Neural cell (in vitro differentiated cells): Measurements from ENCODE around the gene STXBP1. TPM values are rescaled to one million over a fixed set of nuclear protein-coding genes. Genes with fewer than 3 reads are reported as not detected.

Experiments used
- H2AFZ ChIP-seq: fragments of 200-600, 300-800 bp; sonication (generic), shearing (Covaris generic); 2 replicates; pipeline ENCODE4 v1.6.0; 2014; ENCODE audit warnings: low read depth, mild to moderate bottlenecking, antibody characterized with exemption, low read length, moderate library complexity
- H3F3A ChIP-seq: fragments of 200-600 bp; shearing (Covaris generic); 2 replicates; pipeline ENCODE4 v1.6.1; 2016; ENCODE audit warnings: mild to moderate bottlenecking, moderate library complexity, mixed read lengths, antibody characterized with exemption, low read length; ENCODE audit not compliant: insufficient read depth, poor library complexity, severe bottlenecking
- H3K27ac ChIP-seq: fragments of 200-600, 300-800 bp; sonication (generic), shearing (Covaris generic); 2 replicates; pipeline ENCODE4 v1.5.1; 2014; ENCODE audit warnings: mild to moderate bottlenecking, low read length, moderate library complexity
- H3K27me3 ChIP-seq: fragments of 300-800, 200-600 bp; sonication (generic), shearing (Covaris generic); 2 replicates; pipeline ENCODE4 v1.6.0; 2014; ENCODE audit warnings: mild to moderate bottlenecking, low read depth, low read length, moderate library complexity; ENCODE audit not compliant: insufficient read depth
- H3K36me3 ChIP-seq: fragments of 300-800, 200-600 bp; sonication (generic), shearing (Covaris generic); 2 replicates; pipeline ENCODE4 v1.5.1; 2014; ENCODE audit warnings: mild to moderate bottlenecking, antibody characterized with exemption, low read length, moderate library complexity; ENCODE audit not compliant: insufficient read depth
- H3K4me2 ChIP-seq: fragments of 300-800, 200-600 bp; sonication (generic), shearing (Covaris generic); 2 replicates; pipeline ENCODE4 v1.6.0; 2014; ENCODE audit warnings: mild to moderate bottlenecking, low read length
- H3K4me3 ChIP-seq: fragments of 300-800, 200-600 bp; sonication (generic), shearing (Covaris generic); 2 replicates; pipeline ENCODE4 v1.5.1; 2014; ENCODE audit warnings: mild to moderate bottlenecking, low read length, moderate library complexity
- H3K79me2 ChIP-seq: fragments of 200-600 bp; shearing (Covaris generic); replicated peaks from 2 replicates; pipeline ENCODE4 v1.6.0; 2014; ENCODE audit warnings: mild to moderate bottlenecking, low read length, moderate library complexity; ENCODE audit not compliant: insufficient read depth
- H3K9ac ChIP-seq: fragments of 300-800, 200-600 bp; sonication (generic), shearing (Covaris generic); 2 replicates; pipeline ENCODE4 v1.6.1; 2016; ENCODE audit warnings: mild to moderate bottlenecking, low read length, mixed read lengths
- H3K9me2 ChIP-seq: fragments of 200-600 bp; shearing (Covaris generic); 2 replicates; pipeline ENCODE4 v1.6.1; 2016; ENCODE audit warnings: mild to moderate bottlenecking, low read length, mixed read lengths; ENCODE audit not compliant: insufficient read depth
- H3K9me3 ChIP-seq: fragments of 200-600, 300-800 bp; sonication (generic), shearing (Covaris generic); 2 replicates; pipeline ENCODE4 v1.6.1; 2016; ENCODE audit warnings: mild to moderate bottlenecking, mixed run types, low read length, moderate library complexity, mixed read lengths
- H4K20me1 ChIP-seq: fragments of 200-600 bp; shearing (Covaris generic); 2 replicates; pipeline ENCODE4 v1.6.1; 2016; ENCODE audit warnings: mild to moderate bottlenecking, mixed run types; ENCODE audit not compliant: insufficient read depth
- EP300 ChIP-seq: fragments of 450-650 bp; conservative IDR thresholded peaks from 2 replicates; pipeline ENCODE4 v1.6.1; 2014; ENCODE audit warnings: antibody characterized with exemption, mild to moderate bottlenecking, moderate library complexity; ENCODE audit not compliant: poor library complexity, severe bottlenecking
- EZH2 ChIP-seq: fragments of 200-600, 300-800 bp; shearing (Covaris generic), sonication (generic); IDR thresholded peaks from 2 replicates; pipeline ENCODE4 v1.6.1; 2014; ENCODE audit warnings: antibody characterized with exemption, low read length, borderline replicate concordance, mild to moderate bottlenecking; ENCODE audit not compliant: insufficient read depth, poor library complexity, severe bottlenecking
- MXI1 ChIP-seq: fragments of 450-650 bp; conservative IDR thresholded peaks from 2 replicates; pipeline ENCODE4 v1.6.1; 2014; ENCODE audit warnings: antibody characterized with exemption, mild to moderate bottlenecking; ENCODE audit not compliant: poor library complexity, severe bottlenecking
- POLR2AphosphoS5 ChIP-seq: IDR thresholded peaks from 2 replicates; pipeline ENCODE4 v1.6.1; 2012
- RAD21 ChIP-seq: fragments of 450-650 bp; conservative IDR thresholded peaks from 2 replicates; pipeline ENCODE4 v1.6.1; 2014; ENCODE audit warnings: antibody characterized with exemption, mild to moderate bottlenecking, moderate library complexity
- SMC3 ChIP-seq: fragments of 450-650 bp; conservative IDR thresholded peaks from 2 replicates; pipeline ENCODE4 v1.6.1; 2014; ENCODE audit warnings: antibody characterized with exemption, mild to moderate bottlenecking, moderate library complexity; ENCODE audit not compliant: poor library complexity
- TAF1 ChIP-seq: IDR thresholded peaks from 2 replicates; pipeline ENCODE4 v1.6.1; 2012; ENCODE audit warnings: low read depth
- polyA plus RNA-seq: library from polyadenylated mRNA; depleted of rRNA; stranded (reverse); fragments of >200 nt; gene quantifications from 2 replicates; pipeline ENCODE4 v1.2.3, GENCODE V29; 2014
- TF ChIP-seq, protein P1 (sequence below): fragments of 450-650 bp; IDR thresholded peaks from 2 replicates; pipeline ENCODE4 v1.5.1; 2014; ENCODE audit warnings: antibody characterized with exemption, mild to moderate bottlenecking, moderate library complexity; ENCODE audit not compliant: poor library complexity, severe bottlenecking
- TF ChIP-seq, protein P2 (sequence below): IDR thresholded peaks from 2 replicates; pipeline ENCODE4 v1.6.1; 2012; ENCODE audit warnings: borderline replicate concordance

STXBP1 gene
- polyA plus RNA-seq, 1 donor from 2014 or later: 42.5 TPM

DNA sequence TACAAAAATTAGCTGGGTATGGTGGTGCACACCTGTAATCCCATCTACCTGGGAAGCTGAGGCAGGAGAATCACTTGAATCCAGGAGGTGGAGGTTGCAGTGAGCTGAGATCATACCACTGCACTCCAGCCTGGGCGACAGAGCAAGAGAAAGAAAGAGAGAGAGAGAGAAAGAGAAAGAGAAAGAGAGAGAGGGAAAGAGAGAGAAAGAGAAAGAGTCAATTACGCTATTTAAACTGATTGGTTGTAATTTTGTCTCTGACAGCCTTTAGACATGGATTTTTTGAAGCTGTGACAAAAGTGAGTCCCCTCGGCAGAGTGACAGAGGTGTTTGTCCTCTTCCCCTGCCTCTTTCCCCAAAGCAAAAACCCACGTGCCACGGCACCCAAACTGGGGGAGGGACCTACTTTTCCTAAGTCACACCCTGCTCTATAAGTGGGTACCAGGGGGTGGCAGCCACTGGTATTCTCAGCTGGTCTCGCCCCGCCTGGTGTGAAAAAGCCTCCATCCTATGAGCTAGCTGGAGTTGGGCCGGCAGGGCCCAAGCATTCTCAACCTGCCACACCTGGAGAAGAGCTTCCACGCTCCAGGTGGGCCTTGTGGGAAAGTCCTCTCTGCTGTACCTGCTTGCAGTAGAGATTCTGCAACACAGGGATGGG is 91.3 kb downstream of the STXBP1 start:
- Histone ChIP-seq H3K9ac (no peak overlapping the region), H4K20me1 (no peaks in the 10 kb centered on the region), H3K79me2 (no peaks in the 10 kb centered on the region), H3K27me3 (no peaks in the 10 kb centered on the region), H2AFZ (no peak overlapping the region), H3K9me2 (no peaks in the 10 kb centered on the region), H3K4me3 (no peak overlapping the region), H3K4me2 (no peak overlapping the region), H3K9me3 (no peaks in the 10 kb centered on the region), H3K36me3 (no peaks in the 10 kb centered on the region), H3F3A (no peaks in the 10 kb centered on the region), H3K27ac (no peak overlapping the region)
- TF ChIP-seq RAD21 (no peak), POLR2AphosphoS5 (no peak), MXI1 (no peak), EZH2 (no peak)
- TF ChIP-seq, protein P1, sequence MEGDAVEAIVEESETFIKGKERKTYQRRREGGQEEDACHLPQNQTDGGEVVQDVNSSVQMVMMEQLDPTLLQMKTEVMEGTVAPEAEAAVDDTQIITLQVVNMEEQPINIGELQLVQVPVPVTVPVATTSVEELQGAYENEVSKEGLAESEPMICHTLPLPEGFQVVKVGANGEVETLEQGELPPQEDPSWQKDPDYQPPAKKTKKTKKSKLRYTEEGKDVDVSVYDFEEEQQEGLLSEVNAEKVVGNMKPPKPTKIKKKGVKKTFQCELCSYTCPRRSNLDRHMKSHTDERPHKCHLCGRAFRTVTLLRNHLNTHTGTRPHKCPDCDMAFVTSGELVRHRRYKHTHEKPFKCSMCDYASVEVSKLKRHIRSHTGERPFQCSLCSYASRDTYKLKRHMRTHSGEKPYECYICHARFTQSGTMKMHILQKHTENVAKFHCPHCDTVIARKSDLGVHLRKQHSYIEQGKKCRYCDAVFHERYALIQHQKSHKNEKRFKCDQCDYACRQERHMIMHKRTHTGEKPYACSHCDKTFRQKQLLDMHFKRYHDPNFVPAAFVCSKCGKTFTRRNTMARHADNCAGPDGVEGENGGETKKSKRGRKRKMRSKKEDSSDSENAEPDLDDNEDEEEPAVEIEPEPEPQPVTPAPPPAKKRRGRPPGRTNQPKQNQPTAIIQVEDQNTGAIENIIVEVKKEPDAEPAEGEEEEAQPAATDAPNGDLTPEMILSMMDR: no peak

DNA sequence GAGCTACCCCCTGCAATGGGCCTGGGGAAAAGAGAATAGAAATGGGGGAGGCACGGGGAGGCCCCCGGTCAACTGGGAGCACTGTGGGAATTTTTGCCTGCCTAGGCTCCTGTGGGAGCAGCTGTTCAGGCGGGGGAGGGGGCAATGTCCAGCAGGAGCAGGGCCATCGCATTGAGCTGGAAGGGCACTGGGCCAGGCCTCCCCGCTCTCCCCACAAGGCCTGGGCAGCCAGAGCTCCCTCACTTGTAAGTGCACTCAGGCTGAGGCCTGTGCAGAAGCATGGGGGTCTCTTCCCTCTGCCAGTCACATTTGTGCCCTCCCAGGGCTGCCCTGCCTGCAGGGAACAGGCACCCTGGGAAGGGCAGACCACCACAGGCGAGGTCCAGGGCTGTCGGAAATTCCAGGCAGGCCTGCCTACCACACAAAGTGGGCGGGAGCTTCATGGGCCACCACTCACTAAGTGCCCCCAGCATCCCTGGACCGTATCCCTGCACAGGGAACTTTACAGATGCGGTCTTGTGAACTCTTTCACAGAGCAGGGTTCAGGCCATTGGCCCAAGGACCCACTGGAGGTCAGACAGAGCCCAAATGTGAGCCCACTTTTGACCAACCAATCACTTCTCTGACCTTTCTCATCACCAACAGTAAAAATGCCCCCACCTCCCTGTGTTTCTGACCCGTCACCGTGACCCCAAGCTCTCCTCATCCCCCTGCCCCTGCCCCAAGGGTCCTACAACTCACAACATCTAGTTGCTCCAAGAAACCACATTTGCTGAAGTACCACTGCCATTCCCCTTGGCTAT is 93.7 kb downstream of the STXBP1 start:
- Histone ChIP-seq H3K9ac (no peak overlapping the region), H3F3A (no peaks in the 10 kb centered on the region), H3K9me3 (no peaks in the 10 kb centered on the region), H3K4me2 (no peak overlapping the region), H3K79me2 (no peaks in the 10 kb centered on the region), H3K27ac (no peak overlapping the region), H3K4me3 (no peak overlapping the region), H4K20me1 (no peaks in the 10 kb centered on the region), H3K9me2 (no peaks in the 10 kb centered on the region), H3K36me3 (no peaks in the 10 kb centered on the region), H2AFZ (no peak overlapping the region), H3K27me3 (no peaks in the 10 kb centered on the region)
- TF ChIP-seq EZH2 (no peak), SMC3 (no peak), RAD21 (no peak), EP300 (no peak), MXI1 (no peak), POLR2AphosphoS5 (no peak), TAF1 (no peak)
- TF ChIP-seq, protein P2, sequence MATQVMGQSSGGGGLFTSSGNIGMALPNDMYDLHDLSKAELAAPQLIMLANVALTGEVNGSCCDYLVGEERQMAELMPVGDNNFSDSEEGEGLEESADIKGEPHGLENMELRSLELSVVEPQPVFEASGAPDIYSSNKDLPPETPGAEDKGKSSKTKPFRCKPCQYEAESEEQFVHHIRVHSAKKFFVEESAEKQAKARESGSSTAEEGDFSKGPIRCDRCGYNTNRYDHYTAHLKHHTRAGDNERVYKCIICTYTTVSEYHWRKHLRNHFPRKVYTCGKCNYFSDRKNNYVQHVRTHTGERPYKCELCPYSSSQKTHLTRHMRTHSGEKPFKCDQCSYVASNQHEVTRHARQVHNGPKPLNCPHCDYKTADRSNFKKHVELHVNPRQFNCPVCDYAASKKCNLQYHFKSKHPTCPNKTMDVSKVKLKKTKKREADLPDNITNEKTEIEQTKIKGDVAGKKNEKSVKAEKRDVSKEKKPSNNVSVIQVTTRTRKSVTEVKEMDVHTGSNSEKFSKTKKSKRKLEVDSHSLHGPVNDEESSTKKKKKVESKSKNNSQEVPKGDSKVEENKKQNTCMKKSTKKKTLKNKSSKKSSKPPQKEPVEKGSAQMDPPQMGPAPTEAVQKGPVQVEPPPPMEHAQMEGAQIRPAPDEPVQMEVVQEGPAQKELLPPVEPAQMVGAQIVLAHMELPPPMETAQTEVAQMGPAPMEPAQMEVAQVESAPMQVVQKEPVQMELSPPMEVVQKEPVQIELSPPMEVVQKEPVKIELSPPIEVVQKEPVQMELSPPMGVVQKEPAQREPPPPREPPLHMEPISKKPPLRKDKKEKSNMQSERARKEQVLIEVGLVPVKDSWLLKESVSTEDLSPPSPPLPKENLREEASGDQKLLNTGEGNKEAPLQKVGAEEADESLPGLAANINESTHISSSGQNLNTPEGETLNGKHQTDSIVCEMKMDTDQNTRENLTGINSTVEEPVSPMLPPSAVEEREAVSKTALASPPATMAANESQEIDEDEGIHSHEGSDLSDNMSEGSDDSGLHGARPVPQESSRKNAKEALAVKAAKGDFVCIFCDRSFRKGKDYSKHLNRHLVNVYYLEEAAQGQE: no peak
- TF ChIP-seq, protein P1: no peak
